ENCODE measurements around the gene TWIST1.

DNA sequence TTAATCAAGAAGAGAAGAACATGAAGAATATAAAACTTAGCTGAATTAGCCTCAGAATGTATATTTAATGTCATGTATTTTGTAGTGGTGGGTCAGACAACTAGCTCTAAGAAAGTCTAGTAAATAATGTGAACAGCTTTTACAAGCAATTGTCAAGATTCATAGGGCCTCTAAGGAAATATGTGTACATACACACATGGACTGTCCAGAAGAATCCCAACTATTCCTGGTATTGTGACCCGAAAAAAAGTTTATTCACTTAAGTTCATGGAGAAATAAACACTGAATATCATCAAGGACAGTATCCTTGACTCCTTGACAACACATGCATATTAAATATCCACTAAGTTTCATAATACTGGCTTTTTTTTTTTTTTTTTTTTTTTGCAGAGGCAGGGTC is 11.4 kb upstream of the TWIST1 start:
- TF ChIP-seq, protein P1, sequence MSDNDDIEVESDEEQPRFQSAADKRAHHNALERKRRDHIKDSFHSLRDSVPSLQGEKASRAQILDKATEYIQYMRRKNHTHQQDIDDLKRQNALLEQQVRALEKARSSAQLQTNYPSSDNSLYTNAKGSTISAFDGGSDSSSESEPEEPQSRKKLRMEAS (IDR thresholded peaks at IDR 0.05) = no peak
- TF ChIP-seq CEBPB (IDR thresholded peaks at IDR 0.05) (no peak), RAD21 (IDR thresholded peaks at IDR 0.05; ENCODE audit: low read depth) (no peak), TCF12 (IDR thresholded peaks at IDR 0.05; ENCODE audit: low read depth) (no peak), CREB1 (IDR thresholded peaks at IDR 0.05; ENCODE audit: low read depth) (no peak), REST (IDR thresholded peaks at IDR 0.05; ENCODE audit: low read depth) (no peak), EGR1 (IDR thresholded peaks at IDR 0.05) (no peak), EP300 (IDR thresholded peaks at IDR 0.05; ENCODE audit: borderline replicate concordance) (no peak), YY1 (IDR thresholded peaks at IDR 0.05; ENCODE audit: low read depth) (no peak), TAF1 (IDR thresholded peaks at IDR 0.05; ENCODE audit: low read depth) (no peak), ZBTB7A (IDR thresholded peaks at IDR 0.05; ENCODE audit: low read depth) (no peak), TEAD4 (IDR thresholded peaks at IDR 0.05) (no peak)
- TF ChIP-seq, protein P2, sequence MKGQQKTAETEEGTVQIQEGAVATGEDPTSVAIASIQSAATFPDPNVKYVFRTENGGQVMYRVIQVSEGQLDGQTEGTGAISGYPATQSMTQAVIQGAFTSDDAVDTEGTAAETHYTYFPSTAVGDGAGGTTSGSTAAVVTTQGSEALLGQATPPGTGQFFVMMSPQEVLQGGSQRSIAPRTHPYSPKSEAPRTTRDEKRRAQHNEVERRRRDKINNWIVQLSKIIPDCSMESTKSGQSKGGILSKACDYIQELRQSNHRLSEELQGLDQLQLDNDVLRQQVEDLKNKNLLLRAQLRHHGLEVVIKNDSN (IDR thresholded peaks at IDR 0.05) = no peak
